Neuronal stem cell (in vitro differentiated cells): ENCODE results near the gene PTPRC.
A peak's percentile ranks its signal among the peaks of the same experiment; 100 is the strongest.

ENCODE experiments used
- DNase-seq: peaks from one replicate; pipeline ENCODE4 v3.0.0-alpha.2; 2013; ENCODE audit warnings: low spot score
- H2AFZ ChIP-seq: one replicate; pipeline ENCODE4 v1.6.1; 2013; ENCODE audit warnings: mild to moderate bottlenecking, low read length, inconsistent platforms
- H2AK5ac ChIP-seq: 2 replicates; pipeline ENCODE4 v1.6.1; 2013; ENCODE audit warnings: low read depth, mild to moderate bottlenecking, inconsistent platforms, low read length, moderate library complexity, mixed read lengths
- H2BK120ac ChIP-seq: 2 replicates; pipeline ENCODE4 v1.6.1; 2013; ENCODE audit warnings: low read depth, mild to moderate bottlenecking, inconsistent platforms, low read length, moderate library complexity, mixed read lengths
- H2BK12ac ChIP-seq: one replicate; pipeline ENCODE4 v1.6.1; 2013; ENCODE audit warnings: low read length, inconsistent platforms
- H2BK15ac ChIP-seq: 2 replicates; pipeline ENCODE4 v1.6.1; 2013; ENCODE audit warnings: mild to moderate bottlenecking, low read length, inconsistent platforms, mixed read lengths
- H2BK5ac ChIP-seq: one replicate; pipeline ENCODE4 v1.6.1; 2013; ENCODE audit warnings: inconsistent platforms, mild to moderate bottlenecking, low read length, moderate library complexity
- H3K14ac ChIP-seq: one replicate; pipeline ENCODE4 v1.6.1; 2013; ENCODE audit warnings: low read length, inconsistent platforms
- H3K18ac ChIP-seq: 2 replicates; pipeline ENCODE4 v1.6.1; 2013; ENCODE audit warnings: low read length, inconsistent platforms
- H3K23ac ChIP-seq: 2 replicates; pipeline ENCODE4 v1.6.1; 2013; ENCODE audit warnings: low read depth, mild to moderate bottlenecking, mixed read lengths, low read length, inconsistent platforms; ENCODE audit not compliant: poor library complexity
- H3K27ac ChIP-seq: replicated peaks from 3 replicates; pipeline ENCODE4 v1.5.1; 2013; ENCODE audit warnings: low read length, inconsistent platforms
- H3K27me3 ChIP-seq, 3 experiments: 2 replicates each; pipeline ENCODE4 v1.6.1; 2013; ENCODE audit warnings: low read length in 3 of 3, mild to moderate bottlenecking in 2 of 3, inconsistent platforms in 1 of 3, low read depth in 1 of 3, mixed read lengths in 1 of 3, moderate library complexity in 1 of 3; ENCODE audit not compliant: control insufficient read depth in 3 of 3, insufficient read depth in 3 of 3
- H3K36me3 ChIP-seq, 2 donors: replicated peaks in 1 of 2; 2 replicates each; pipeline ENCODE4 v1.6.1; 2013; ENCODE audit warnings: low read length in 2 of 2; ENCODE audit not compliant: control insufficient read depth in 2 of 2, insufficient read depth in 2 of 2
- H3K4ac ChIP-seq: 2 replicates; pipeline ENCODE4 v1.6.1; 2013; ENCODE audit warnings: inconsistent platforms, mild to moderate bottlenecking, low read length, moderate library complexity
- H3K4me1 ChIP-seq, 2 donors: 1 replicate in 1 of 2; 2 replicates in 1 of 2; pipeline ENCODE4 v1.6.1; 2013; ENCODE audit warnings: low read length in 2 of 2, low read depth in 1 of 2; ENCODE audit not compliant: control insufficient read depth in 2 of 2, insufficient read depth in 1 of 2
- H3K4me2 ChIP-seq: one replicate; pipeline ENCODE4 v1.6.1; 2013; ENCODE audit warnings: mild to moderate bottlenecking, low read length, inconsistent platforms; ENCODE audit not compliant: insufficient read depth, poor library complexity, severe bottlenecking
- H3K4me3 ChIP-seq, 2 donors: 2 replicates each; pipeline ENCODE4 v1.5.1; 2013; ENCODE audit warnings: low read length in 2 of 2, mild to moderate bottlenecking in 2 of 2, inconsistent platforms in 1 of 2, moderate library complexity in 1 of 2
- H3K79me1 ChIP-seq: one replicate; pipeline ENCODE4 v1.6.1; 2013; ENCODE audit warnings: low read depth, mild to moderate bottlenecking, inconsistent platforms, low read length, moderate library complexity
- H3K9ac ChIP-seq: one replicate; pipeline ENCODE4 v1.6.1; 2013; ENCODE audit warnings: mild to moderate bottlenecking, low read depth, low read length, inconsistent platforms; ENCODE audit not compliant: poor library complexity
- H3K9me3 ChIP-seq, 2 donors: replicated peaks in 1 of 2; 2 replicates each; pipeline versions ENCODE3 to v1.6.1; 2013; ENCODE audit warnings: low read length in 2 of 2, mild to moderate bottlenecking in 2 of 2, inconsistent platforms in 1 of 2, low read depth in 1 of 2, mixed read lengths in 1 of 2, moderate library complexity in 1 of 2; ENCODE audit not compliant: control insufficient read depth in 2 of 2, insufficient read depth in 1 of 2
- H4K8ac ChIP-seq: one replicate; pipeline ENCODE4 v1.6.1; 2013; ENCODE audit warnings: low read depth, mild to moderate bottlenecking, inconsistent platforms, low read length, moderate library complexity
- H4K91ac ChIP-seq: one replicate; pipeline ENCODE4 v1.6.1; 2013; ENCODE audit warnings: low read length, low read depth, mild to moderate bottlenecking, inconsistent platforms; ENCODE audit not compliant: poor library complexity
- WGBS, 2 donors: extraction: QIAGEN DNeasy Blood & Tissue Kit; methylation state at CpG; one replicate each; pipeline ENCODE4 v1.1.7; 2013; ENCODE audit warnings: missing lambda C conversion rate in 2 of 2, mixed read lengths in 1 of 2; ENCODE audit not compliant: insufficient read length in 2 of 2, insufficient replicate concordance in 1 of 2; ENCODE audit errors: extremely low coverage in 2 of 2; 5-methylcytosine and 5-hydroxymethylcytosine counted together

PTPRC gene

GRCh38 chr1:198686069-198686728 is 47.4 kb downstream of the PTPRC start:
- Histone ChIP-seq H3K23ac (no peak overlapping the region), H3K14ac (no peak overlapping the region), H3K4me1 (peaks cover 0 to 10% of the 10 kb centered on the region in 2 donors), H3K9me3 (no peaks in the 10 kb centered on the region), H3K27me3 (no peaks in the 10 kb centered on the region), H4K91ac (no peak overlapping the region), H2AFZ (no peak overlapping the region), H3K27ac (no peak overlapping the region), H3K79me1 (no peaks in the 10 kb centered on the region), H3K9ac (no peak overlapping the region), H3K18ac (no peak overlapping the region), H2BK5ac (no peak overlapping the region), H3K36me3 (no peaks in the 10 kb centered on the region), H2BK12ac (no peak overlapping the region), H2AK5ac (no peak overlapping the region), H2BK120ac (no peak overlapping the region), H3K4me2 (no peak overlapping the region), H3K4me3 (no peak overlapping the region), H3K4ac (no peak overlapping the region), H4K8ac (no peak overlapping the region), H2BK15ac (no peak overlapping the region)
- peak; percentile 9 for DNase-seq

- no peak overlapping the region for H2AK5ac ChIP-seq
- peaks cover 0 to 6% of the 10 kb centered on the region in 2 donors for H3K4me1 ChIP-seq
- H3K27ac ChIP-seq: no peak overlapping the region
- no peak overlapping the region for H2AFZ ChIP-seq
- H2BK15ac ChIP-seq: no peak overlapping the region
- no peak overlapping the region for H2BK5ac ChIP-seq
- H3K4me2 ChIP-seq: no peak overlapping the region
- no peaks in the 10 kb centered on the region for H3K9me3 ChIP-seq
- no peak overlapping the region for H4K8ac ChIP-seq
- WGBS, 2 donors: no CpG with 5 or more reads among the region's 4 CpGs
- no peaks in the 10 kb centered on the region for H3K27me3 ChIP-seq
- no peaks in the 10 kb centered on the region for H3K79me1 ChIP-seq
- no peak overlapping the region for H3K9ac ChIP-seq
- no peak for DNase-seq
- H2BK120ac ChIP-seq: no peak overlapping the region
- no peak overlapping the region for H3K23ac ChIP-seq
- no peak overlapping the region for H4K91ac ChIP-seq
- H3K4ac ChIP-seq: no peak overlapping the region
- no peak overlapping the region for H3K18ac ChIP-seq
- H3K36me3 ChIP-seq: no peaks in the 10 kb centered on the region
- H3K14ac ChIP-seq: no peak overlapping the region
- no peak overlapping the region for H3K4me3 ChIP-seq
- no peak overlapping the region for H2BK12ac ChIP-seq
Observed at GRCh38 chr1:198687429-198687828, 48.6 kb downstream of the PTPRC start.

GRCh38 chr1:198691063-198691462 is 52.2 kb downstream of the PTPRC start:
- Histone ChIP-seq H3K27ac (no peak overlapping the region), H2AK5ac (no peak overlapping the region), H4K91ac (no peak overlapping the region), H3K79me1 (no peaks in the 10 kb centered on the region), H3K4me1 (no peaks in the 10 kb centered on the region), H3K36me3 (no peaks in the 10 kb centered on the region), H2BK120ac (no peak overlapping the region), H3K18ac (no peak overlapping the region), H2AFZ (no peak overlapping the region), H2BK5ac (no peak overlapping the region), H3K9me3 (no peaks in the 10 kb centered on the region), H3K9ac (no peak overlapping the region), H3K23ac (no peak overlapping the region), H3K4ac (no peak overlapping the region), H3K4me3 (no peak overlapping the region), H3K4me2 (no peak overlapping the region), H2BK12ac (no peak overlapping the region), H2BK15ac (no peak overlapping the region), H4K8ac (no peak overlapping the region), H3K14ac (no peak overlapping the region), H3K27me3 (no peaks in the 10 kb centered on the region)
- no CpG with 5 or more reads among the region's 1 CpG for WGBS, 2 donors
- DNase-seq: no peak

- no peak overlapping the region for H4K8ac ChIP-seq
- no peak overlapping the region for H3K4ac ChIP-seq
- H3K18ac ChIP-seq: no peak overlapping the region
- DNase-seq: no peak
- H2BK15ac ChIP-seq: no peak overlapping the region
- H3K4me1 ChIP-seq: no peaks in the 10 kb centered on the region
- no peaks in the 10 kb centered on the region for H3K9me3 ChIP-seq
- H3K9ac ChIP-seq: no peak overlapping the region
- H2AFZ ChIP-seq: no peak overlapping the region
- H2BK120ac ChIP-seq: no peak overlapping the region
- no peak overlapping the region for H2BK12ac ChIP-seq
- no peaks in the 10 kb centered on the region for H3K79me1 ChIP-seq
- no peak overlapping the region for H3K14ac ChIP-seq
- no peak overlapping the region for H2AK5ac ChIP-seq
- H3K23ac ChIP-seq: no peak overlapping the region
- H3K27me3 ChIP-seq: no peaks in the 10 kb centered on the region
- H3K36me3 ChIP-seq: no peaks in the 10 kb centered on the region
- H3K27ac ChIP-seq: no peak overlapping the region
- H3K4me3 ChIP-seq: no peak overlapping the region
- no peak overlapping the region for H3K4me2 ChIP-seq
- no peak overlapping the region for H4K91ac ChIP-seq
- no peak overlapping the region for H2BK5ac ChIP-seq
Observed at GRCh38 chr1:198693321-198693720, 54.5 kb downstream of the PTPRC start.
